ENCODE results near the gene GAPDH. TPM values are rescaled to one million over a fixed set of nuclear protein-coding genes. Genes with fewer than 3 reads are reported as not detected.
A peak's percentile ranks its signal among the peaks of the same experiment; 100 is the strongest.

The GAPDH gene
- total and polyA plus RNA-seq, 10 of the 15 experiments (the other 5 are each of a cell fraction or from before 2014, with no cell fraction given): 5,606 to 14,240 (median 9,400) TPM

- no peak for TF ChIP-seq NKRF (conservative IDR thresholded peaks at IDR 0.05)
- no peak for TF ChIP-seq RBBP5 (conservative IDR thresholded peaks at IDR 0.05)
- no peak for TF ChIP-seq EED (IDR thresholded peaks at IDR 0.05; ENCODE audit: low read depth)
- TF ChIP-seq EP300 (IDR thresholded peaks at IDR 0.05; ENCODE audit: borderline replicate concordance in 1 of 2, control insufficient read depth in 1 of 2, low read depth in 2 of 2, low read length in 2 of 2): no peak
- peak; percentile 96 for TF ChIP-seq ZBED1 (IDR thresholded peaks at IDR 0.05; ENCODE audit: borderline replicate concordance)
- no peak for TF ChIP-seq SIX5 (IDR thresholded peaks at IDR 0.05; ENCODE audit: low read depth, low read length, severe bottlenecking)
- TF ChIP-seq FOS (IDR thresholded peaks at IDR 0.05; ENCODE audit: borderline replicate concordance, extremely low read depth, insufficient read length): no peak
- no peak for TF ChIP-seq CREB1 (IDR thresholded peaks at IDR 0.05; ENCODE audit: low read depth)
- TF ChIP-seq NFYB (IDR thresholded peaks at IDR 0.05; ENCODE audit: insufficient read depth, low read depth, low read length): no peak
- TF ChIP-seq, protein P1, sequence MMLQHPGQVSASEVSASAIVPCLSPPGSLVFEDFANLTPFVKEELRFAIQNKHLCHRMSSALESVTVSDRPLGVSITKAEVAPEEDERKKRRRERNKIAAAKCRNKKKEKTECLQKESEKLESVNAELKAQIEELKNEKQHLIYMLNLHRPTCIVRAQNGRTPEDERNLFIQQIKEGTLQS (IDR thresholded peaks at IDR 0.05; ENCODE audit: borderline replicate concordance, extremely low read depth, low read depth, low read length): no peak
- TF ChIP-seq, protein P2, sequence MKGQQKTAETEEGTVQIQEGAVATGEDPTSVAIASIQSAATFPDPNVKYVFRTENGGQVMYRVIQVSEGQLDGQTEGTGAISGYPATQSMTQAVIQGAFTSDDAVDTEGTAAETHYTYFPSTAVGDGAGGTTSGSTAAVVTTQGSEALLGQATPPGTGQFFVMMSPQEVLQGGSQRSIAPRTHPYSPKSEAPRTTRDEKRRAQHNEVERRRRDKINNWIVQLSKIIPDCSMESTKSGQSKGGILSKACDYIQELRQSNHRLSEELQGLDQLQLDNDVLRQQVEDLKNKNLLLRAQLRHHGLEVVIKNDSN (IDR thresholded peaks at IDR 0.05; ENCODE audit: borderline replicate concordance, extremely low read length, insufficient read depth, low read depth, low read length): no peak
- TF ChIP-seq MYC (IDR thresholded peaks at IDR 0.05; ENCODE audit: insufficient read depth, insufficient read length, insufficient replicate concordance, low read length, severe bottlenecking): no peak
- TF ChIP-seq CHD1 (IDR thresholded peaks at IDR 0.05; ENCODE audit: low read depth, low read length): no peak
- peak in 1 of 2 experiments; percentile 21; a peak in 1 of 4 replicates for TF ChIP-seq BHLHE40 (IDR thresholded peaks at IDR 0.05; ENCODE audit: borderline replicate concordance in 1 of 2, low read depth in 2 of 2, low read length in 1 of 2)
- no peak for TF ChIP-seq IRF5 (IDR thresholded peaks at IDR 0.05; ENCODE audit: borderline replicate concordance)
- no peak for TF ChIP-seq ZNF592 (IDR thresholded peaks at IDR 0.05)
- no peak for TF ChIP-seq YBX1 (IDR thresholded peaks at IDR 0.05)
- no peak for TF ChIP-seq SUZ12 (IDR thresholded peaks at IDR 0.05; ENCODE audit: unreplicated experiment)
- TF ChIP-seq POLR2AphosphoS5 (IDR thresholded peaks at IDR 0.05; ENCODE audit: low read length): peak; percentile 88; the same call in 1 of the 2 replicates
These were observed 4.3 kb downstream of the GAPDH start (continued) for GRCh38 chr12:6538420-6539313.
